WTC11 (cell line): ENCODE measurements around the gene PEAK3. TPM values are rescaled to one million over a fixed set of nuclear protein-coding genes. Genes with fewer than 3 reads are reported as not detected.

Source experiments
- ATAC-seq: fragments of 200-7000 bp; cut with Tn5 transposase; 2 replicates; pipeline ENCODE4 v1.10.0; 2021; ENCODE audit warnings: mild to moderate bottlenecking, moderate library complexity
- CTCF ChIA-PET: fragments of 300-600 bp; sonication (Branson Sonifier 250); formaldehyde crosslinking; loops from one replicate; lab custom pipeline; 2021; ENCODE audit warnings: antibody characterized with exemption; lab: Charles Lee
- POLR2A ChIA-PET: fragments of 350-600 bp; sonication (Branson Sonifier 250); formaldehyde crosslinking; loops from one replicate; lab custom pipeline; 2021; ENCODE audit warnings: antibody characterized with exemption; lab: Charles Lee
- DNase-seq: peaks from one replicate; pipeline ENCODE4 v3.0.0; 2021; ENCODE audit warnings: low spot score
- H3K27ac Mint-ChIP-seq: 2 replicates; pipeline ENCODE4 v1.8.0; 2021; ENCODE audit warnings: mixed read lengths
- H3K27me3 Mint-ChIP-seq: 2 replicates; pipeline ENCODE4 v1.8.0; 2021; ENCODE audit warnings: low read depth, mild to moderate bottlenecking, moderate library complexity, mixed read lengths
- H3K36me3 Mint-ChIP-seq: 2 replicates; pipeline ENCODE4 v1.8.0; 2021; ENCODE audit warnings: mixed read lengths
- H3K4me1 Mint-ChIP-seq: 2 replicates; pipeline ENCODE4 v1.8.0; 2022; ENCODE audit warnings: mixed read lengths
- H3K4me3 Mint-ChIP-seq: 2 replicates; pipeline ENCODE4 v1.8.0; 2021; ENCODE audit warnings: mild to moderate bottlenecking, moderate library complexity, mixed read lengths
- H3K9me3 Mint-ChIP-seq: 2 replicates; pipeline ENCODE4 v1.8.0; 2021; ENCODE audit warnings: mixed read lengths
- ATF6 ChIP-seq: sonication (generic); formaldehyde crosslinking; IDR thresholded peaks from 2 replicates; pipeline ENCODE4 v1.8.1; 2023; ENCODE audit warnings: mild to moderate bottlenecking, missing genetic modification reagents
- CTCF ChIP-seq: fragments of 200-600 bp; IDR thresholded peaks from 2 replicates; pipeline ENCODE4 v1.8.0; 2022; ENCODE audit warnings: antibody characterized with exemption
- E2F4 ChIP-seq: sonication (generic); formaldehyde crosslinking; IDR thresholded peaks from 2 replicates; pipeline ENCODE4 v1.8.1; 2022; ENCODE audit warnings: low read depth, mild to moderate bottlenecking, moderate library complexity, missing genetic modification reagents, borderline replicate concordance
- GABPB1 ChIP-seq: sonication (generic); formaldehyde crosslinking; IDR thresholded peaks from 2 replicates; pipeline ENCODE4 v1.8.1; 2023; ENCODE audit warnings: mild to moderate bottlenecking, missing genetic modification reagents
- IRF1 ChIP-seq: sonication (generic); formaldehyde crosslinking; IDR thresholded peaks from 2 replicates; pipeline ENCODE4 v1.8.0; 2023; ENCODE audit warnings: missing genetic modification reagents
- JAZF1 ChIP-seq: fragments of 250-450 bp; sonication (Bioruptor Pico); IDR thresholded peaks from 2 replicates; pipeline ENCODE4 v1.9.0; 2021; ENCODE audit warnings: moderate library complexity, mild to moderate bottlenecking, inconsistent platforms
- JUN ChIP-seq: sonication (generic); formaldehyde crosslinking; IDR thresholded peaks from 2 replicates; pipeline ENCODE4 v1.8.0; 2023; ENCODE audit warnings: mild to moderate bottlenecking, missing genetic modification reagents
- MAX ChIP-seq: sonication (generic); formaldehyde crosslinking; IDR thresholded peaks from 2 replicates; pipeline ENCODE4 v1.8.0; 2022; ENCODE audit warnings: mild to moderate bottlenecking, missing genetic modification reagents
- MLX ChIP-seq: sonication (generic); formaldehyde crosslinking; IDR thresholded peaks from 2 replicates; pipeline ENCODE4 v1.8.1; 2023; ENCODE audit warnings: mild to moderate bottlenecking, missing genetic modification reagents, moderate library complexity
- NFATC4 ChIP-seq: fragments of 250-450 bp; sonication (Bioruptor Pico); IDR thresholded peaks from 2 replicates; pipeline ENCODE4 v1.9.0; 2021; ENCODE audit warnings: mild to moderate bottlenecking
- NR1H2 ChIP-seq: sonication (generic); formaldehyde crosslinking; IDR thresholded peaks from 2 replicates; pipeline ENCODE4 v1.9.0; 2021; ENCODE audit warnings: mild to moderate bottlenecking, moderate library complexity, missing genetic modification reagents
- NR3C1 ChIP-seq: sonication (generic); formaldehyde crosslinking; conservative IDR thresholded peaks from 2 replicates; pipeline ENCODE4 v1.8.1; 2023; ENCODE audit warnings: low read depth, mild to moderate bottlenecking, missing genetic modification reagents
- OVOL2 ChIP-seq: fragments of 250-450 bp; sonication (Bioruptor Pico); IDR thresholded peaks from 2 replicates; pipeline ENCODE4 v1.9.0; 2021; ENCODE audit warnings: mild to moderate bottlenecking, borderline replicate concordance
- SMAD3 ChIP-seq: sonication (generic); formaldehyde crosslinking; IDR thresholded peaks from 2 replicates; pipeline ENCODE4 v1.8.0; 2022; ENCODE audit warnings: missing genetic modification reagents, mild to moderate bottlenecking, borderline replicate concordance
- SP1 ChIP-seq: sonication (generic); formaldehyde crosslinking; conservative IDR thresholded peaks from 2 replicates; pipeline ENCODE4 v1.8.1; 2022; ENCODE audit warnings: missing genetic modification reagents
- TEAD1 ChIP-seq: sonication (generic); formaldehyde crosslinking; IDR thresholded peaks from 2 replicates; pipeline ENCODE4 v1.8.0; 2022; ENCODE audit warnings: mild to moderate bottlenecking, missing genetic modification reagents
- ZBTB21 ChIP-seq: sonication (generic); formaldehyde crosslinking; IDR thresholded peaks from 2 replicates; pipeline ENCODE4 v1.8.1; 2023; ENCODE audit warnings: mild to moderate bottlenecking, missing genetic modification reagents, borderline replicate concordance
- ZBTB43 ChIP-seq: sonication (generic); formaldehyde crosslinking; IDR thresholded peaks from 2 replicates; pipeline ENCODE4 v1.8.1; 2023; ENCODE audit warnings: mild to moderate bottlenecking, missing genetic modification reagents
- ZNF219 ChIP-seq: sonication (generic); formaldehyde crosslinking; IDR thresholded peaks from 2 replicates; pipeline ENCODE4 v1.8.0; 2023; ENCODE audit warnings: missing genetic modification reagents, mild to moderate bottlenecking, borderline replicate concordance
- ZNF263 ChIP-seq: sonication (generic); formaldehyde crosslinking; IDR thresholded peaks from 2 replicates; pipeline ENCODE4 v1.8.1; 2022; ENCODE audit warnings: low read depth, mild to moderate bottlenecking, moderate library complexity, missing genetic modification reagents
- ZNF423 ChIP-seq: fragments of 250-450 bp; sonication (Bioruptor Pico); IDR thresholded peaks from 2 replicates; pipeline ENCODE4 v2.1.2; 2022; ENCODE audit warnings: mild to moderate bottlenecking, moderate library complexity
- total RNA-seq: library from RNA; stranded (reverse); gene quantifications from 3 replicates; pipeline ENCODE4 v1.2.3, GENCODE V29; 2021

PEAK3 gene
- total RNA-seq, 1 experiment from 2014 or later: not detected

GRCh38 chr19:2242816-2243215 lies 39.2 kb downstream of the PEAK3 start:
- H3K36me3 Mint-ChIP-seq: peaks cover 28% of the 10 kb centered on the region
- no peak for TF ChIP-seq CTCF
- TF ChIP-seq ZBTB21 (CRISPR knock-in tag): no peak
- no peak for TF ChIP-seq ATF6 (CRISPR knock-in tag)
- no peak for TF ChIP-seq IRF1
- no peak overlapping the region for H3K4me3 Mint-ChIP-seq
- ATAC-seq (no peak), DNase-seq (no peak)
- POLR2A ChIA-PET: interaction anchor here (0.8 kb wide), 1 partner anchor 11 kb away, joined by 3 read pairs; no protein-coding TSS in a partner anchor
- no peaks in the 10 kb centered on the region for H3K9me3 Mint-ChIP-seq
- peaks cover 32% of the 10 kb centered on the region for H3K4me1 Mint-ChIP-seq
- peak overlapping the region; percentile 93 for H3K27ac Mint-ChIP-seq
- CTCF ChIA-PET: interaction anchor here (1.3 kb wide), 1 partner anchor 11 kb away, joined by 5 read pairs; no protein-coding TSS in a partner anchor
- no peaks in the 10 kb centered on the region for H3K27me3 Mint-ChIP-seq

- POLR2A ChIA-PET: no interaction called here
- Mint-ChIP-seq H3K36me3 (peaks cover 30% of the 10 kb centered on the region), H3K27ac (peak overlapping the region; percentile 93), H3K4me3 (no peak overlapping the region)
- CTCF ChIA-PET: no interaction called here
- no peak for ATAC-seq
- TF ChIP-seq SMAD3 (CRISPR knock-in tag): no peak
- TF ChIP-seq MLX: no peak
- TF ChIP-seq ZBTB43: no peak
- TF ChIP-seq MAX (CRISPR knock-in tag): no peak
- TF ChIP-seq ZNF263 (CRISPR knock-in tag): no peak
- TF ChIP-seq NFATC4: no peak
- TF ChIP-seq NR3C1: no peak
- TF ChIP-seq GABPB1 (CRISPR knock-in tag): no peak
- no peak for TF ChIP-seq ZNF219
- TF ChIP-seq JUN (CRISPR knock-in tag): no peak
- no peak for TF ChIP-seq ZNF423
- no peak for TF ChIP-seq JAZF1 (CRISPR knock-in tag)
- no peak for TF ChIP-seq E2F4 (CRISPR knock-in tag)
- TF ChIP-seq TEAD1: no peak
- TF ChIP-seq NR1H2 (CRISPR knock-in tag): no peak
- TF ChIP-seq OVOL2 (CRISPR knock-in tag): no peak
- TF ChIP-seq SP1 (CRISPR knock-in tag): no peak
- TF ChIP-seq, all 79 proteins: peak for 0
- Mint-ChIP-seq H3K9me3 (no peaks in the 10 kb centered on the region), H3K27me3 (no peaks in the 10 kb centered on the region), H3K4me1 (peaks cover 38% of the 10 kb centered on the region)
- no peak for DNase-seq
Measured at GRCh38 chr19:2242092-2242537, 39.9 kb downstream of the PEAK3 start.
